Smooth muscle cell (in vitro differentiated cells): Measurements from ENCODE around the gene IL1RAPL2. TPM values are rescaled to one million over a fixed set of nuclear protein-coding genes. Genes with fewer than 3 reads are reported as not detected.

Source experiments
- DNase-seq: peaks from one replicate; lab custom pipeline; 2025; ENCODE audit not compliant: unreplicated experiment; lab: John Stamatoyannopoulos, UW
- H2AFZ ChIP-seq: fragments of 200-600 bp; sonication (generic); 2 replicates; pipeline ENCODE4 v1.6.0; 2016; ENCODE audit warnings: antibody characterized with exemption, low read depth, mild to moderate bottlenecking
- H3F3A ChIP-seq: fragments of 200-600 bp; sonication (generic); 2 replicates; pipeline ENCODE4 v1.6.0; 2017; ENCODE audit warnings: antibody characterized with exemption, low read depth
- H3K27ac ChIP-seq: fragments of 200-600 bp; sonication (generic); 2 replicates; pipeline ENCODE4 v1.5.1; 2016; ENCODE audit warnings: low read depth, mild to moderate bottlenecking
- H3K27me3 ChIP-seq: fragments of 200-600 bp; sonication (generic); 2 replicates; pipeline ENCODE4 v1.6.1; 2016; ENCODE audit warnings: low read depth, mild to moderate bottlenecking
- H3K36me3 ChIP-seq: fragments of 200-600 bp; sonication (generic); 2 replicates; pipeline ENCODE4 v1.5.1; 2016; ENCODE audit warnings: low read depth
- H3K4me1 ChIP-seq: fragments of 200-600 bp; sonication (generic); 2 replicates; pipeline ENCODE4 v1.5.1; 2016; ENCODE audit warnings: low read depth
- H3K4me2 ChIP-seq: fragments of 200-600 bp; sonication (generic); 2 replicates; pipeline ENCODE4 v1.6.0; 2016; ENCODE audit warnings: mild to moderate bottlenecking
- H3K4me3 ChIP-seq: fragments of 200-600 bp; sonication (generic); 2 replicates; pipeline ENCODE4 v1.5.1; 2016; ENCODE audit warnings: mild to moderate bottlenecking
- H3K79me2 ChIP-seq: fragments of 200-600 bp; sonication (generic); 2 replicates; pipeline ENCODE4 v1.6.0; 2016; ENCODE audit warnings: low read depth, mild to moderate bottlenecking
- H3K9ac ChIP-seq: fragments of 200-600 bp; sonication (generic); 2 replicates; pipeline ENCODE4 v1.6.0; 2016; ENCODE audit warnings: low read depth
- H3K9me3 ChIP-seq: fragments of 200-600 bp; sonication (generic); replicated peaks from 2 replicates; pipeline ENCODE4 v1.5.1; 2016; ENCODE audit warnings: low read depth
- H4K20me1 ChIP-seq: fragments of 200-600 bp; sonication (generic); 2 replicates; pipeline ENCODE4 v1.6.0; 2016; ENCODE audit warnings: low read depth
- WGBS: methylation state at CpG from one replicate; pipeline ENCODE4 v1.1.7; 2016; ENCODE audit warnings: low lambda C conversion rate; 5-methylcytosine and 5-hydroxymethylcytosine counted together
- polyA plus RNA-seq: library from polyadenylated mRNA; unstranded; fragments of >200 nt; fragmentation: Nextera tagmentation; extraction: Ambion mirVana; gene quantifications from 2 replicates; pipeline ENCODE4 v1.2.1, GENCODE V29; 2016
- total RNA-seq: library from RNA; depleted of rRNA; stranded (reverse); fragments of >200 nt; gene quantifications from 2 replicates; pipeline ENCODE4 v1.2.3, GENCODE V29; 2014
- TF ChIP-seq, protein P1 (sequence below): fragments of 200-600 bp; sonication (generic); IDR thresholded peaks from 2 replicates; pipeline ENCODE4 v1.5.1; 2017; ENCODE audit warnings: borderline replicate concordance, mild to moderate bottlenecking, antibody characterized with exemption; ENCODE audit not compliant: insufficient read depth, poor library complexity, severe bottlenecking

IL1RAPL2 gene
- total and polyA plus RNA-seq, 2 experiments from 2014 or later = not detected

DNA sequence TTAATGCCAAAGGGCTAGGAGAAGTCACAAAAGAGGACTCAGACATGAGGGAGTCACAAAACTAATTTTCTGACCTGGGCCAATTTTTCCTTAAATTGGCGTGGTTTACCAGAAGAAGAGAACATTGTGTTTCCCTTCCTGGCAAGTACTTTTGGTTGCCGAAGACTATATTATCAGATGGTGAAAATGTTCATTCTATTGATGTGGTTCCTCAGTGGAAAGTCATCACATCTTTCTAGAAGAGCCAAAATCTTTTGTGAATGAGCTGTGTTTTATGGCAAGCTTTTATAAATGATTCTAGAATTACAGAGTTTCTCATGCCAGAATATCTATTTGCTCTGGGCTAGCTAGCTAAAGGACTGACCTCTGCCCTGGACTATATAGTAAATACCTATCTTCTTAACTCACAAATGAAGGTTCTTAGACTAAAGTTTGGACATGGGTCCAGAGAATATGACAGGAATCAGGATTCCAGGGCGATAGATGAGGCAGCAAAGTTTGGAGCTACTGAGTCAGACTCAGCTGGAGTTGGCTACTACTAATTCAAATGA, 288.9 kb downstream of the IL1RAPL2 start:
- TF ChIP-seq, protein P1, sequence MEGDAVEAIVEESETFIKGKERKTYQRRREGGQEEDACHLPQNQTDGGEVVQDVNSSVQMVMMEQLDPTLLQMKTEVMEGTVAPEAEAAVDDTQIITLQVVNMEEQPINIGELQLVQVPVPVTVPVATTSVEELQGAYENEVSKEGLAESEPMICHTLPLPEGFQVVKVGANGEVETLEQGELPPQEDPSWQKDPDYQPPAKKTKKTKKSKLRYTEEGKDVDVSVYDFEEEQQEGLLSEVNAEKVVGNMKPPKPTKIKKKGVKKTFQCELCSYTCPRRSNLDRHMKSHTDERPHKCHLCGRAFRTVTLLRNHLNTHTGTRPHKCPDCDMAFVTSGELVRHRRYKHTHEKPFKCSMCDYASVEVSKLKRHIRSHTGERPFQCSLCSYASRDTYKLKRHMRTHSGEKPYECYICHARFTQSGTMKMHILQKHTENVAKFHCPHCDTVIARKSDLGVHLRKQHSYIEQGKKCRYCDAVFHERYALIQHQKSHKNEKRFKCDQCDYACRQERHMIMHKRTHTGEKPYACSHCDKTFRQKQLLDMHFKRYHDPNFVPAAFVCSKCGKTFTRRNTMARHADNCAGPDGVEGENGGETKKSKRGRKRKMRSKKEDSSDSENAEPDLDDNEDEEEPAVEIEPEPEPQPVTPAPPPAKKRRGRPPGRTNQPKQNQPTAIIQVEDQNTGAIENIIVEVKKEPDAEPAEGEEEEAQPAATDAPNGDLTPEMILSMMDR = no peak
- Histone ChIP-seq H2AFZ (no peak overlapping the region), H3K9me3 (no peaks in the 10 kb centered on the region), H3K9ac (no peak overlapping the region), H3F3A (no peaks in the 10 kb centered on the region), H3K36me3 (no peaks in the 10 kb centered on the region), H3K27me3 (no peaks in the 10 kb centered on the region), H3K27ac (peak overlapping the region; percentile 38), H4K20me1 (no peaks in the 10 kb centered on the region), H3K4me1 (no peaks in the 10 kb centered on the region), H3K4me2 (no peak overlapping the region), H3K4me3 (no peak overlapping the region), H3K79me2 (no peaks in the 10 kb centered on the region)
- WGBS = 63% methylated on average over 3 of the region's 3 CpGs
- no peak for DNase-seq

DNA sequence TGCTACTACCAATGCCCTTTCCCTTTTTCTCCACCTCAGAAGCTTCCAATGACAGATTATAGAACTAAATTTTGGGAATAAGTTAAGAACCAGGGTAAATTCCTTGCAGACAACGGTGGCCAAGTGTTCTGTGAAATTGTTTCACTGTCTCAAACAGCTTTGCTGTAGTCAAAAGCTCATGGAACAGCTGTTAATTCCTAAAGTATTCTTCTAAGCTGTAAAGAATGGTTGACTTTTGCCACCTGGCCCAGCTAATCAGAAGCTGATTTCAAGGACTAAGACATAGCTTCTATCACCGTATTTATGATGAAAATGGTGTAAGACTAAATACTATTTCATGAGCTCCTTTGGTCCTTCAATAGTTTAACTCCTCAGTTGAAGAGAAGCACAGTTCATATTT, 297.5 kb downstream of the IL1RAPL2 start:
- Histone ChIP-seq H3K27ac (no peak overlapping the region), H2AFZ (no peak overlapping the region), H3K27me3 (no peaks in the 10 kb centered on the region), H3K4me1 (no peaks in the 10 kb centered on the region), H3K9ac (no peak overlapping the region), H3K4me3 (no peak overlapping the region), H3F3A (no peaks in the 10 kb centered on the region), H3K79me2 (no peaks in the 10 kb centered on the region), H3K9me3 (no peaks in the 10 kb centered on the region), H3K4me2 (no peak overlapping the region), H4K20me1 (no peaks in the 10 kb centered on the region), H3K36me3 (no peaks in the 10 kb centered on the region)
- TF ChIP-seq, protein P1 = no peak
- 58% methylated on average over 2 of the region's 2 CpGs for WGBS
- DNase-seq = no peak

DNA sequence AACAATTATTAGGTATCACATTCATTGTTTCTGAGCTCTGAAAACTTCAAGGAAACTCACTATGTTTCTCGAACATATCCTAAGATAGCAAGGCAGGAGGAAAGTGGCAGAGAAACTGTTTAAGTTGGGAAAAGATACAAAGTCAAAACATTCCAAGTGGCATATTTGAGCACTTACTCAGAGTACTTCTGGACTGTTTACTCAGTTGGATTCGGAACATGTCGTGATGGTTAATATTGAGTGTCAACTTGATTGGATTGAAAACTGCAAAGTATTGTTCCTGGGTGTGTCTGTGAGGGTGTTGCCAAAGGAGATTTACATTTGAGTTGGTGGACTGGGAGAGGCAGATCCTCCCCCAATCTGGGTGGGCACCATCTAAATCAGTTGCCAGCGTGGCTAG, 298.3 kb downstream of the IL1RAPL2 start:
- Histone ChIP-seq H3F3A (no peaks in the 10 kb centered on the region), H3K79me2 (no peaks in the 10 kb centered on the region), H3K4me3 (no peak overlapping the region), H3K9ac (no peak overlapping the region), H2AFZ (no peak overlapping the region), H3K4me1 (no peaks in the 10 kb centered on the region), H3K27ac (no peak overlapping the region), H3K36me3 (no peaks in the 10 kb centered on the region), H3K27me3 (no peaks in the 10 kb centered on the region), H3K9me3 (no peaks in the 10 kb centered on the region), H3K4me2 (no peak overlapping the region), H4K20me1 (no peaks in the 10 kb centered on the region)
- no peak for DNase-seq
- WGBS = 54% methylated on average over 4 of the region's 4 CpGs
- TF ChIP-seq, protein P1 = no peak

DNA sequence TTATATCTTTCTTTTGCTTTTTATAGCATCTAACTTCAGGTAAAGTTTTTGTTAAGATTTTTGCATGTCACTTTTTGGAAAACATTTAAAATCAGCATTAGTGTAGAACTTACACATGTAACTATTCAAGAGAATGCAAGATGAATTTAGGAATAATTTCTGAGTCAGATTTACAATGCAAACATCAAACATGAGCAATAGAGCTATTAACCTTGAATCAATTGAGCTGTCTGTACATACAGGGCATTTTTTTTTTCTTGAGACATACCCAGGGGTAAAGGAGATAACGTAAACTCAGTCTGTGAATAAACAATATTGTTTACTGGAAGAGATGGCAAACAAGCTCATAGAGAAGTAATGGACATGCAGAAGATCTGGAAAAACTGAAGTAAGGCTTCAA, 311.5 kb downstream of the IL1RAPL2 start:
- Histone ChIP-seq H4K20me1 (no peaks in the 10 kb centered on the region), H3K9ac (no peak overlapping the region), H3K27ac (no peak overlapping the region), H3K9me3 (no peaks in the 10 kb centered on the region), H3F3A (no peaks in the 10 kb centered on the region), H3K79me2 (no peaks in the 10 kb centered on the region), H3K4me3 (no peak overlapping the region), H2AFZ (no peak overlapping the region), H3K36me3 (no peaks in the 10 kb centered on the region), H3K27me3 (no peaks in the 10 kb centered on the region), H3K4me2 (no peak overlapping the region), H3K4me1 (no peaks in the 10 kb centered on the region)
- WGBS = 87% methylated on average over 1 of the region's 1 CpG
- DNase-seq = no peak
- TF ChIP-seq, protein P1 = no peak
